Measurements from ENCODE around the gene RPL19.

Gene RPL19

DNA sequence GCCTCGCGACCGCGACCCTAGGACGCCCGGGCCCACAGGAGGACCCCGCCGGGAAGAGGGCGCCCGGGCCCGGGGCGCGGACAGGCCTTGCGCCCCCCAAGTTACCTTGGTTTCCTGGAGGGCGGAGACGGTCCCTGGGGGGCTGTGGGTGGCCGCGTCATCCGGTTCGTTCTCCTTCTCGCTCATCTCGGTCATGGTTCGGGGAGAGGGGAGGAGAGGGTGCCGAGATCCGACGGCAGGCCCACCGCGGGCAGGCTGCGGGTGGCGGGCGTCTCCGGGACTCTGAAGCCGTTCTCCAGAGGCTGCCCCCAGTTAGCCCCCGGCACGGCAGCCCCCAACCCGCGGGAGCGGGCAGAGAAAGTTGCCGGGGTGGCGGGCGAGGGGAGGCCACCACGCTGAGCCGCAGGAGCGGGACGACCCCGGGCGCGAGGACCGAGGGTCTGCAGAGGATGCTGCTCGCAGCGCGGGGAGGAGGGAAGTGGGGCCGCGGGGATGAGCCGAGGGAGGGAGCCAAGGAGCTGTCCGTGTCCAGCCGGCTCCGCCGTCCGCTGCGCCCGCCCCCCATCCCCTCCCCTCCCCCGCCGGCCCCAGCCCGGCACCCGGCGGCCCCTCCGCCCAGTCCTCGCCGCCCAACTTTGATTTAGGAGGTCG is 25.4 kb downstream of the RPL19 start, which contains the start of gene STAC2:
STAC2 (minus strand) TSS at position 638 of the 651 bp plus-strand sequence; CDS start at position 195, 443 bp downstream.
- no peak for DNase-seq

DNA sequence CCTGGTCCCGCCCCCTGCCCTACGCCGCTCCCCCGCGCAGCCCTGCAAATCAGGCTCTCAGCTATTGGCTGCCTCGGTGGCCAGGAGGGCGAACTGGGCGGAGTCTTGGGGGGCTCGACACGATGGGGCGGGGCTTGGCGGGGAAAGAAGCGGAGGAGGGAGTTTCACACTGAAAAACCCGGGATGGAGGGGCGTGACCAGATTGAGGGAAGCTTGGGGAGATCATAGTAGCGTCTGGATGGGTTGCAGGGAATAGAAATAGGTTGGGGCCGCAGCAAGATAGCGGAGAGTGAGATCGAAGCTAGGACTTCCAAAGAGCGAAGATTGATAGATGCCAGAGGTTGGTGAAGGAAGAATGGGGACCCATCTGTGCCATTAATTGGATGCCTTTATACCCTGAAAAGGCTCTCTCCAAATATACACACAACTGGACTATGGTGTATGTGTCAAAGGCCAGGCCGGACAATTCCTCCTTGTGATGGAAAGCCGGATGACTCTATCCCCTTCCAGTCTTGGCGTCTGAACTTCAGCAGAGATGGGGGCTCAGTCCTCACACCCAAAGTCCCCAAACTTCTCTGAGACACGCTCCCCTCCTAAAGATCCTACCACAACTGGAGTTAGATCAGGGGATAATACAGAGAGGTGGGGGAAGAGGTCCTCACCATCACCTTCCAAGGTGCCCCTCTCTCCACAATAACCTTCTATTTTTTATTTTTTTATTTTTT is 26.0 kb downstream of the RPL19 start:
- peak; percentile 43 to 65 for DNase-seq

DNA sequence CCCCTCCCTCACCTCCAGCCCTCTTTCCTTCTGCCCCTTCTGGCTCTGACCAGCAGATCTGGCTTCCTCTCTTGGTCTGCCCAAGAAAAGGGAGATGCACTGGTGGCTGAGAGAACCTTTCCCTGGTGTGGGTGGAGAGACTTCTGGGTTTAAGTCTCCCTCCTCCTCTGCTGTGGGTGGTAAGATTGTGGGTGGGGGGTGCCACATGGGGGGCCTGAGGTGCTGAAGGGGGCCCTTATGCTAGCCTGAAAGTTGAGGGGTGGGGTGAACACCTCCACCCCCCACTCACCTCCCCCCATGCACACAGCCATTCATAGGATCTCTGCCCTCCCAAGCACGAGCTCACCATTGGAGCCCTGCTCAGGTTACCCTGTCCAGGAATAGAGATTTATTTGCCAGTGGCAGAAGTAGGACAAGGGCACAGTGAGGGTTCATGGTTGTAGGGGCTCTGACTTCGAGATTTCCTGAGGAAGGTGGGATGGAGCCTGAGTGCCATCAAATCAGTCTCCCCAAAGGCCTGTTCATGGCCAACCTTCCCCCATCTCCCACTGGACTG is 27.4 kb downstream of the RPL19 start:
- no peak for DNase-seq

DNA sequence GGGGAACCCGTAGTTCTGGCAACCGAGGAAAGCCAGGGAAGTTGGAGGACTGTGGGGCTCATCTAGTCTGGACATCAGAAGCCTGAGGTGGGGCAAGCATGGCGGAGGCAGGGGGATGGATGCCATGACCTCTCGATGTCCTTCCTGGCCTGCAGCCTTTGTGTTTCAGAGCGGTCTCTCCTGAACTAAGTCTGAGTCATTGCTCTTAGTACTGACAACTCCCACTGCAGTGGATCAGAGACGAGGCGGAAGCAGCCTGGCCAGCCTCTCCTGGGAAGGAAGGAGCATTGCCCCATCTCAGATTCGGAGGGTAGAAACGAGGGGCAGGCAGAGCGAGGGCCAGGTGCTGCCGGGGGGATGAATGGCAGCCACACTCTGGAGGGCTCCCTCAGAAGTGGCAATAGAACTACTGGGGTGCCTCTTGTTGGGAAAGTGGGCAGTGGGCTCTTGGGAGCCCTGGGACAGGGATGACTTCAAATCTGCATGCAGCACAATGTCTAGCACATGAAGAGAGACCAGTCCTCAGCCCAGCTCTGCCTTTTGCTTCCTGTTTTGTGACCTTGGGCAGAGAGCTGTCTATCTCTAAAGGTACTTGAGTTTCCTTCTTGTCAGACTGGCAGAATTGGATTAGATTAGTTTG is 29.3 kb downstream of the RPL19 start:
- peak in 1 of 2 experiments; percentile 22 for DNase-seq

DNA sequence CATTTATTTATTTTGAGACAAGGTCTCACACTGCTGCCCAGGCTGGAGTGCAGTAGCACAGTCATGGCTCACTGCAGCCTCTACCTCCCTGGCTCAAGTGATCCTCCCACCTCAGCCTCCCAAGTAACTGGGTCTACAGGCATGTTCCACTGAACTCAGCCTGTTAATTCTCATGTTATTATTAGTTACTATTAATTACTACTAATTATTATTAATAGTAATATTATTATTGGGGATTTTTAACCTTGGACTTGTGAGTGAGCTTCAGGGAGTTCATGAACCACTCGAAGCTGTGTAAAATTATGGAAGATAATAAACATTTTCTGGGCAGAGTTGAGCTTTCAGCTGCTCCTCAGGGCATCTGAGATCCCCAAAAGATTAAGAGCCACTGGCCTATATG is 30.3 kb downstream of the RPL19 start:
- DNase-seq = no peak

DNA sequence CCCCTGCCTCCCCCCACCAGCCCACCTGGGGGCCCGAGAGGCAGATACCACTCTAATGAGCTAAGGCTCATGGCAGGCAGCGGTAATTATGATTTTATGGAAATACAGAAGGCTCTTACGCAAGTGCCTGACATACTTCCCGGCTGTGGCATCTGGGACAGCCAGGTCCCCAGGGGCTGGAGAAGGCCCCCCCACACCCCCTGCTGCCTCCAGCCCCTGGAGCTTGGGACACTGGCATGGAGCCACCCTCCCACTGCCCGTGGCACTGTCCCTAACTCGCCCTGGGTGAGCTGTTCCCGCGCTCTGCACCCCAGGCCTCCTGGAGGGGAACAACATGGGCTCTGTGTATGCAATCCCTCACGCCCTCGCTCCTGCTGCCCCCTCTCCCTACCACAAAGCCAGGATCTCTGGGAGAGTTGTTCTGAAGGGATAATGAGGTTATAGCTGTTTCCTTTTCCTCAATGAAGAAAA is 31.0 kb downstream of the RPL19 start:
- DNase-seq = peak in 1 of 2 experiments; percentile 45

DNA sequence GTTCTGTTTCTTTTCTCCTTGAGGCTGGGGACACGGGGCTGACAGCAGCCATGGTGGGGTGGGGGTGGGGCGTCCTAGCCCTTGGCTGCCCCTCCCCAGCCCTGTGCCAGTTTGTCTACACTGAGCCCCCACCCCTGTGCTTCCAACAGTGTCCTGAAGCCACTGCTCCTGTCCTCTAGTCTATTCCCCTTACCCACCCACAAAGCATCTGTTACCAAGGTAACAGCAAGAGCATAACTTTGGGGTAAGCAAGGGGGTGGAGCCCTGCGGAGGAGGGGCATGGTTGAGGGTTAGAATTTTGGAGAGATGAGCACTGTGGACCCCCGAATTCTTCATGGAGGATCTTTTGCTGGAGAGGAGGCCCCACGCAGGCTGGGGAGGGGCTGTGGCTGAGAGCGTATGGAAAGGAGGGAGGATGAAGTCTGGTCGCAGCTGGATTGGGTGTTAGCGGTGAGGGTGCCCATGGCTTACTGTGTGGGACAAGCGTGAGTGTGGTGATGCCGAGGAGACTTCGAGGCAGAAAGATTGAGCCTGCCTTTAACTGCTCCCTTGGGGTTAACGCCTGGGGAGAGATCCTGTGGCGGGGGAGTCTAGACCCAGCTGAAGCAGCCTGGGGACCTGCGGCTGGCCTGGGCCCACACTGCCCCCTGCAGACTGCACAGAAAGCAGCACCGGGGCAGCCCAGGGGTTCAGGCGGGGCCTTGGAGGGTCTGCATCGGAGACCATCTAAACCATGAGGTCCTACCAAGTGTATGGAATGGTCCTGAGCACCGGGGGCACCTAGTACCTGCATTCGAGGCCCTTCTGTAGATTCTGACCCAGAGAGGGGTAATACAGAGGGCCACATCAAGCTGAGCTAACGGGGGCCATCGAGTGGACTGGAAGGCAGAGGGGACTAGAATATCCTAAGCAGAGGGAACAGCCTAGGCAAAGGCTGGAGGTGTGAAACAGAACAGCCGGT is 31.8 kb downstream of the RPL19 start:
- DNase-seq = peak; percentile 36 to 80

DNA sequence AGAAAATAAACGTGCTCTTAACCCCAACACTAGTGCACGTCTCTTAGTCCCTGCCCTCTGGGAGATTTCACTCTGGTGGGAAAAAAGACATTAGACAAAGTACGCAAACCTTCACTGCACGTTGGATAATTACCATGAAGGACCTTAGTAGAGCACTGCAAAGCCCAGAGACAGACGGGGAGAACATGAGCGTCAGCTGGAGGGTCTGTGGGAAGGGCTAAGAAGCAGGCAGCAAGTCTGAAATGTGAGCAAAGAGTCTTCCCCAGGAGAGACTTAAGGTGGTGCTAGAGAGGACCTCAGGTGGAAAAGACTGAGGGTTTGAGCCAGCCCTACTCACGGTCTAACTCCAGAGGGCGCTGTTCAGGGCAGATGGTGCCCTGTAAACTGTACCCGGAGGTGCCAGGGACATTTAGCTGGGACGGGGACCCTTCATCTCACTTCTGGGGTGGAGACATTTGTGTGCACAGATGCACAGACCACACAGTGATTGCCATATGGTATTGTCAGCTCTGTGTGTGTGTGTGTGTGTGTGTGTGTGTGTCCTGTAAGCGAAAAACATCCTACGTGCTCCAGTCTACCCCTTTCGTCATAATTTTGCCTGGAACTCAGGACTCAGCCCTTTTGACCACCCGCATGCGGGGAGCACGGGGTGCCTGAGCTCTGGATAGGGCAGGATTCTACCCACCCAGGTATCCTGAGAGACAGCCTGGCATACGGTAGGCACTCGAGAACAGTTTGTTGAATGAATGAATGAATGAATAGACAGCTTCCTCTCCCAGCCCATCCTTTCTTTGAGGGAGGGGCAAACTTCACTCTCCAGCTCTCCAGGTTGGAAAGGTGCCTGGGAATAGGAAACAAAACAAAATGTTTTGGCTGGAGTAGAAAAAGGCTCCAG is 35.7 kb downstream of the RPL19 start:
- peak; percentile 32 to 69 for DNase-seq

DNA sequence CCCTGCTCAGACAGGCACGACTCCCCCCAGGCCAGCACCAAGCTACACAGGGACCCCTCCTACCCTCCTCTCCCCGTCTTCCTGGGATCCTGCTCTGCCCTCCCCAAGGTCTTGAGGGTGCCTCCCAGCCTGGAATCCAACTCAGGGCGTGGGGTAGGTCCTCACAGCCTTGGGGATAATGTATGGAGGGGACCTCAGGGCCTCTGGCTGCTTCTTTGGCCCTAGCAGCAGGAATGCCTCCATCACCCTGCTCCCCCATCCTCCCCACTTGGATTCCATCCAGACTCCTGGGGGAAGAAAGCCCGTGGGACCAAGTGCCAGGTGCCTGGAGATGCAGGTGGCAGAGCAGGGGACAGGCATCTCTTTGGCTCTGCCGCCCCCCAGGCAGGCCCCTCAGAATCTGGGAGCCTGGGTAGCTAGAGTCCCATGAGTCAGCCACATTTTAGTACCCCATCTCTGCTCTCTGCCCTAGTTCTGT is 36.4 kb downstream of the RPL19 start:
- DNase-seq = no peak

DNA sequence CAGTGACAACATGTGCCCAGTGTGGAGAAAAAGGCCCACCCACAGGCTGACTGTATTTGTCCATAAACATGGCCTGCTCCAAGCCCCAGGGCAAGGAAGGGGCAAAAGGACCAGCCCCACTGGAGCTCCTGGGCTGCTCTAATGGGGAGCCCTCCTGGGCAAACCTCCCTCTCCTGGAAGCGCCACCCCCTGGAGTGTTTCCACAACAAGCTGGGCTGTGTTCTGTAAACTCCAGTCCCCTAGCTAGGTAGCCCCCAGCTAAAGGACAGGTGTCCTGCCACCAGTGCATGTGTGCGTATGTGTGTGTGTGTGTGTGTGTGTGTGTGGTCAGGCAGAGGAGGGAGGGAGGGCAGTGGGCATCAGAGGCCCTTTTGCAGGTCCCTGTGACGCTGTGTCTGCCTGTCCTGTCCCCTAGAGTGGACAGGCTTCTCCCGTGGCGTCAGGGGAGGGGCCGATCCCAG is 36.9 kb downstream of the RPL19 start:
- DNase-seq = no peak

DNA sequence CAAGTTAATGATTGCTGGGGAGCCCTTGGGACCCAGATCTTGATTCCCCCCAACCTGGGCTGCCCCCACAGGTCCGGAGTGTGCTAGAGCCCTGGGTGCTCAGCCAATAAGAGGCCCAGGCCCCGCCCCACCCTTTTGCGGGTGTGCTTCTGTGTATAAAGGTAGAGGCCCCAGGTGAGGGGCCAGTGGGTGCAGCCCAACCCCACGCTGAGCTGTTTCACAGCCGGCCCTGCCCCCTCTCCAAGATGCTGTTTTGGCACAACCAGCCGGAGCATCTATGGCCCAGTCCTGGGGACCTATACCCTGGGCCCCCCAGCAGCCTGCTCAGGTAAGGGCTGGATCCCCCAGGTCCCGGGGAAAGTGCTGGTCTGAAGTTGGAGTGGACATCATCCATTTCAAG is 37.5 kb downstream of the RPL19 start:
- DNase-seq = no peak

DNA sequence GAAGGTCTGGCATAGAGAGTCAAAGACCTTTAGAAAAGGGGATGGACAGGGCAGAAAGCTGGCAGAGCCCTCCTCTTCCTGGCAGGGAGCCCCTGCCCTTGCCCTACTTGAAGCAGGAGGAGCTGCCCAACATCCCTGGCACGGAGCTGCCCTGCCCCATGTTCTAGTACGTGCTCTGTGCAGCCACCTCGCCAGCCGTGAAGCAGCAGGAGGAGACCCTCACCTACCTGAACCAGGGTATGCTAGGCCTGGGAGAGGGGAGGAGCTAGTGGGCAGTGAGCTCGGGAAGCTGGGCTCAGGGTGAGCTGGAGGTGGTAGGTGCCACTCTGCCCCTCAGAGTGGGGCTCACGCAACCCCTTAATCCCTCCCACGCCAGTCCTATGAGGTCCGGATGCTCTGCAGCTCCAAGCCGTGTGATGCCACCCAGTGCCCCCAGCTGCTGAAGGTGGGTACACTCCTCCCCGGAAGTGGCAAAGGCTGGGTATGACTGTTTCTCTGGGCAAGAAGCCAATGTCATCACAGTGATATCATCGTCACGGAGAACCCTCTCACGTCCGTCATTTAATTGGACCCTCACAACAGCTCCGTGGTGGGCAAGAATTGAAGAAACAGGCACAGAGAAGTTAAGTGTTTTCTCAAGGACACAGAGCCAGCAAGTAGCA is 38.4 kb downstream of the RPL19 start:
- DNase-seq = no peak

DNA sequence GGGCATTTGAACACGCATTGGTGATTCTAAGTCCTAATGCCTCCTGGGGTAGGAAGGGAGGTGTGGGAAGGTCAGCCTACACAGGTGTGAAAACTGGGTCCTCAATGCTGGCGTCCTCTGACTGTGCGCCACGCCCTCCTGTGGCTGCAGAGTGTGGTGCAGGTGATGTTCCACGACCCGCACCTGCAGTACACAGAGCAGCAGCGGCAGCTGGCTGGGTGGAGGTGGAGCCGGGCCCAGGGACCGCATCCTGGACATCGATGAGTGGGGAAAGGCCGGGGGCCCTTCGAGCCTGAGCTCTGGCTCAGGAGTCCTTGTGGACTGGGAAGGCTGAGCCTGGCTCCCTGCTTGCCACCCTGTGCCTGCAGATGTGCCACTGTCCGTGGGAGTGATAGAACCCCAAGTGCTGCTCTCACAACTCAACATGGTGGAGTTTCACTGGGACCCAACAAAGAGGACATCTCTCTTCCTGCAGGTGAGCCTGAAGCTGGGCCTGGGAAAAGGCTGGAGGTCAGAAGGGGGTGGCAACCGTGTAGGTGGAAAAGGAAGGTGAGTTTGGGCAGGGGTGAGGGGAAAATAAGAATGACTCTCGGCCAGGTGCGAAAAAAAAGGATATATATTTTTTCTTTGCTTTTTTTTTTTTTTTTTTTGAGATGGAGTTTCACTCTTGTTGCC is 39.7 kb downstream of the RPL19 start:
- DNase-seq = peak; percentile 43 to 82

DNA sequence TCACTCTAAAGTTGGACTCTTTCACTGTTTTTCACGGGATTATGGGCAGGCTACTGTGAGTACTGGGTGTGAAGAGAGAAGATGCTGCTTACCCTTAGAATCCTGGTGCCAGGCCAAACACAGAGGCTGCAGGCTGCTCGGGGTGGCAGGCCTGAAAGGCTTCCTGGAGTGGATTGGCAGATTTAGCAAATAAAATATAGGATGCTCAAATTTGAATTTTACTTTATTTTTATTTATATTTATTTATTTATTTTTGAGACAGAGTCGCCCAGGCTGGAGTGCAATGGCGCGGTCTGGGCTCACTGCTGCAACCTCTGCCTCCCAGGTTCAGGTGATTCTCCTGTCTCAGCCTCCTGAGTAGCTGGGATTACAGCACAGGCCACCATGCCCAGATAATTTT is 40.5 kb downstream of the RPL19 start:
- DNase-seq = no peak

DNA sequence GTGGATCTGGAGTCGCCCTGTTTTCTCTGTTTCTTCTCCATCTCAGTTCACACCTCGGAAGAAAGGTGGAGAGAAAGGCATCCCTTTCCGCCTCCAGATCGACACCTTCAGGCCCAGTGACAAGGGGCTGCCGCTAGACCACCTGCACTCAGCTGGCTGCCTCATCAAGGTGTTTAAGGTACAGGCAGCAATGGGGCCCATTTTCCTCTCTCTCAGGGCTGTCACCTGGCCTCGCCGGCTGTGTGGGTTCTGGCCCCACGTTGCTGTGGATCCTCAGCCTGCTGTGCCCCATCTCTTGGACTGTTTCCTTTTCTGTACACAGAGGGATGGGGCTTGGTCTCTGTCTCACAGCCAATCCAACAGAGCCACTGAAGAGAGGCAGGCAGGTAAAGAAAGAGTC is 43.1 kb downstream of the RPL19 start:
- no peak for DNase-seq

DNA sequence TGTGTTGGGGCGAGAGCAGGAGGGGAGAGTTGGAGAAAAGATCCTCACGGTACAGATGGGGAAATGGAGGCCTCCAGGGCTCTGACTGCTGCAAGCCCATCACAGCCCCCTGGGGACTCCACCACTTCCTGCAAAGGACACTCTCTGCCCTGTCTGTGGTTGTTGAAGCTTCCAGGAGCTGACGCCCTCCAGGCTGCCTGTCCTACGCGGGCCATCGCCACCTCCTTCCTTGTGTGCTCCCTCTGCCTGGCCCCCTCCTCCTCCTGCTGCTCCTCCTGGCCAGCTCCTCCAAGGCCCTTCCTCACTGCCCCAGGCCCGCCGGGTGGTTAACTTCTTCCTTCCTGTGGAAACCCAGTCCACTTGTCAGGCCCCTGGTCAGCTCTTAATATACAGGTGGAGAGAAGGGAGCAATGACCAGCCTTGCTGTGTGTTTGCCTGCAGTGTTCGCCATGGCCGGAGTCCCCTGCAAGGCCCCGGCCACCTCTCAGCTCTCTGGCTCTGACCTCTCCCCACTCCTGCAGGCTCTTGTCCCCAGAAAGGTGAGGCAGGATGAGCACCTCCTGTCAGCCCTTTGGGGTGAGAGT is 44.0 kb downstream of the RPL19 start:
- peak in 1 of 2 experiments; percentile 28 for DNase-seq

DNA sequence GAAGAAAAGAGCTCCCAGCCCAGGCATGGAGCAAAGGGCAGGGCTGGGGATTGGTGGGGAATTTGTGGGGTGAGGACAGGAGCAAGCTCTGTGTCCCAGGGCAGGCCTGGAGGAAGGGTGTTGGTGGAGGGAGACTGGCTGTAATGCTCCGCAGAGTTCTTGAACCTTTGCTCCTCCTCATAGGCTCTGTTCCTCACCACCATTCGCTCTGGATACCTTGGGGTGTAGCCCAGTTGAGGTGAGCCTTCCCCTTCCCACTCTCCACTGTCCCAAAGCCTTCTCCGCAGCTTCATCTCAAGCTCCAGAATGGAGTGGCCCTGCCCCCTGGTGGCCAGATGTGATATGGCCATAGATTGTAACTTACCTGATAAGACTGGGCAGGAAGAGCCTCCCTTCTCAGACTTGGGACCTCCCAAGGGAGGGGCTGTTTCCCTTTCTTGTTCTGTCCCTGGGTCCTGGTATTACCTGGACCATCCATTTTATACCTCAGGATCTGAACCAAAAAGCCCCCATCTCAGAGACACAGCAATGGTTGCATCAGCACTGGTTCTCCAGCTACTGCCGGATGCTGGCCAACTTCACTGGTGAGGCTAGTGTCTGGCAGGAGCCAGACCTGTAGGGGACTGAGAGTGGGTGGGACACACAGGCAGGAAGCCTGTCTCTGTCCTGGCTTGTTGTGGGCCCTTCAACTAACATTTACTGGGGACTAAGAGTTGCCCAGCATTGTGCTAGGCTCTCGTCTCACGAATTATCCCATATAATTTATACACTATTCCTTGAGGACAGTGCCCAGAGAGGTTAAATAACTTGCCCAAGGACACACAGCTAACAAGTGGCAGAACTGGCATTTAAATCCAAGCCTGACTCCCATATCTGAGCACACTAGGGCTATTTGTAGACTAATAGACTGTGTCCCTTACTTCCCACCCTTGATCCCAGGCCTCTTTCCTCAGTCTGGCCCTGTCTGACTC is 44.8 kb downstream of the RPL19 start:
- DNase-seq = peak; percentile 65 to 93

DNA sequence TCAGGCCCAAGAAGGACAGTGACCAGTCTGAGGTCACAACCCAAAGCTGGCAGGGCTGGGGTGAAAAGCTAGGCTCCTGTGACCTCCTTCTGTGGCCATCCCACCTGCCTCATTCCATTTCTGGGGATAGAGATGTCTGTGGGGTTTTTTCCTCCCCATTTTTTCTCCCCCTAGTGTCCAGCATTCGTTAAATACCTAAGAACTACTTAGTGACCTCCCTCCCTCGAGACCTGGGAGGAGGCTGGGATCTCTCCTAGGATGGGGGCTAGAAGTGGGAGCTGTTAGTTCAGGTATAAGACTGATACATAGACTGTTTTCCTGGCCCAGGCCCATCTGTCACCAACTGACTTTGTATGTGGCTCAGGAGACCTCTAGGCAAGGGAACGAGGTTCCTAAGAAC is 46.2 kb downstream of the RPL19 start:
- DNase-seq = no peak

Data from NCI-H526 (cell line).